ENCODE results near the gene ATXN7L1. TPM values are rescaled to one million over a fixed set of nuclear protein-coding genes. Genes with fewer than 3 reads are reported as not detected.

Gene ATXN7L1
- total and polyA plus RNA-seq, 2 of the 4 experiments (the other 2 are of a cell fraction), result 3.5 to 4.3 TPM

DNA sequence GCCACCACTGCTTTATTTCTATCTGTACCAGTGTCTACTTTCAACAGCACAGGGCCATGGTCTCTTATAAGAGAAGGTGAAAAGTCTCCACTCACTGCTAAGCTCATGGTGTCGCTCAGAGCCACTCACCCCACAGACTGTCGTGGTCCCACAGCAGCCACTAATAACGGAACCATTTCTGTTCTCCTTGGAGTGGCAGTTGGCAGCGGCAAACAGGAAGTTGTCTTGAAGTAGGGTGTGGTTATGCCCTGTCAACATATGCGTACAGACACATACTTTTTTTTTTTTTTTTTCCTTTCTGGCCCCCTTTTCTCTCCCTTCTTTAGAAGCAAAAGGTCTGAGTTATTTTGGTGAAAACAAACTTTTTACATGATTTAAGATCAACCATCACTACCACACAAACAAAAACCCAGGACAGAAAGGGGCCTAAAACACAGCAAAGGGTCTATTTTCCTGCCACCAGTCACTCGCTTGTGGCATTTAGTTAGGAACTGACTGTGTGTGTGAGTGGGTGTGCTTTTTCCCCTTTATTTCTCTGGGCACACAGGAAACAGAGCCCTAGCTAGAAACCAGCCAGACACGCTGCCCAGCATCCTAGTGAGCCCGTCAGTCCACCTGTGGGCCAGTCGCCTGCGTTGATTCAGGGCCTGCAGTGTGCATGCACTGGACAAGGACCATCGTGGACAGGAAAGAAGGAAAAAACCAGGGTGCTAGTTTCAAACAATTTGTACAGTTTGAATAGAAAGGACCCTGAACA, 198.4 kb downstream of the ATXN7L1 start:
- H3K9me3 ChIP-seq (ENCODE audit: control insufficient read depth, insufficient read depth, low read length), result no peaks in the 10 kb centered on the region
- peak overlapping the region; percentile 25 for H2AK9ac ChIP-seq (replicated peaks; ENCODE audit: low read depth, low read length, poor library complexity)
- no peak overlapping the region for H3K4ac ChIP-seq (ENCODE audit: low read depth, low read length)
- CTCF ChIA-PET, result no interaction called here
- dilution Hi-C loops (cut with HindIII; ENCODE audit: low sequenced_read_pairs, unreplicated experiment), result no loop called here
- H2BK5ac ChIP-seq (ENCODE audit: low read depth, low read length, poor library complexity, severe bottlenecking), result no peak overlapping the region
- POLR2A ChIA-PET (ENCODE audit: unreplicated experiment), result no interaction called here
- no peak overlapping the region for H2BK120ac ChIP-seq (ENCODE audit: low read depth, low read length)
- H3K18ac ChIP-seq (ENCODE audit: low read depth, low read length), result no peak overlapping the region
- no peak overlapping the region for H3K23ac ChIP-seq (ENCODE audit: low read depth, low read length)
- H2BK20ac ChIP-seq (ENCODE audit: low read depth, low read length), result no peak overlapping the region
- H3K79me1 ChIP-seq (ENCODE audit: low read depth in 1 of 2, low read length in 2 of 2), result peaks cover 0 to 3% of the 10 kb centered on the region in 2 experiments; a peak in 1 of 4 replicates
- no CpG with 5 or more reads among the region's 11 CpGs for WGBS, 2 experiments (ENCODE audit: extremely low coverage in 2 of 2, insufficient read length in 1 of 2)
- no peak overlapping the region for H2BK15ac ChIP-seq (ENCODE audit: low read depth, low read length)
- H4K20me1 ChIP-seq (ENCODE audit: insufficient read depth, low read length), result 0 out of 2 replicates have a peak, but pooled peaks cover 9% of the 10 kb centered on the region
- no TSS peak for BruUV-seq (replicated peaks)
- H3K36me3 ChIP-seq (ENCODE audit: control insufficient read depth, insufficient read depth, low read length), result no peaks in the 10 kb centered on the region
- DNase-seq (no peak), ATAC-seq (ENCODE audit: low read depth) (no peak)
- peaks cover 4% of the 10 kb centered on the region; the same call in 1 of the 2 replicates for H3K4me1 ChIP-seq (ENCODE audit: control insufficient read depth, insufficient read depth, low read length)
- intact Hi-C loops (cut with micrococcal nuclease), result no loop called here
- H4K5ac ChIP-seq (ENCODE audit: low read depth, low read length), result no peak overlapping the region
- no peak overlapping the region for H4K8ac ChIP-seq (ENCODE audit: low read depth in 2 of 2, low read length in 2 of 2)
- no peak overlapping the region for H3K27ac ChIP-seq (ENCODE audit: insufficient read depth, low read length)
- no peak overlapping the region for H2AK5ac ChIP-seq (ENCODE audit: low read depth, low read length)
- H4K91ac ChIP-seq (ENCODE audit: insufficient read depth, low read depth, low read length), result no peak overlapping the region
- H2AFZ ChIP-seq (replicated peaks; ENCODE audit: low read length, poor library complexity), result peak overlapping the region; percentile 25
- peaks cover 5% of the 10 kb centered on the region; the same call in 1 of the 2 replicates for H3K9me1 ChIP-seq (ENCODE audit: insufficient read depth, low read length)
- no peak overlapping the region for H3K56ac ChIP-seq (ENCODE audit: extremely low read depth, insufficient read depth, low read length)
- H3K27me3 ChIP-seq (ENCODE audit: control insufficient read depth, insufficient read depth, low read length), result no peaks in the 10 kb centered on the region
- H3K9ac ChIP-seq (ENCODE audit: low read depth, low read length), result no peak overlapping the region
- no peak overlapping the region for H3K14ac ChIP-seq (replicated peaks; ENCODE audit: low read depth, low read length)
- in situ Hi-C loops (cut with MboI; ENCODE audit: low sequenced_read_pairs), result no loop called here
- no peak overlapping the region for H3K4me3 ChIP-seq (ENCODE audit: insufficient read depth, low read depth, low read length)
- TF ChIP-seq CHD1 (IDR thresholded peaks at IDR 0.05; ENCODE audit: low read depth, low read length) (no peak), NFE2L2 (IDR thresholded peaks at IDR 0.05; ENCODE audit: low read depth, low read length) (no peak), FOS (IDR thresholded peaks at IDR 0.05; ENCODE audit: low read depth, low read length) (no peak), RAD21 (IDR thresholded peaks at IDR 0.05; ENCODE audit: low read length) (no peak), MXI1 (IDR thresholded peaks at IDR 0.05; ENCODE audit: borderline replicate concordance, low read depth, low read length) (no peak), BHLHE40 (IDR thresholded peaks at IDR 0.05; ENCODE audit: low read depth, low read length) (no peak)
- TF ChIP-seq, protein P1, sequence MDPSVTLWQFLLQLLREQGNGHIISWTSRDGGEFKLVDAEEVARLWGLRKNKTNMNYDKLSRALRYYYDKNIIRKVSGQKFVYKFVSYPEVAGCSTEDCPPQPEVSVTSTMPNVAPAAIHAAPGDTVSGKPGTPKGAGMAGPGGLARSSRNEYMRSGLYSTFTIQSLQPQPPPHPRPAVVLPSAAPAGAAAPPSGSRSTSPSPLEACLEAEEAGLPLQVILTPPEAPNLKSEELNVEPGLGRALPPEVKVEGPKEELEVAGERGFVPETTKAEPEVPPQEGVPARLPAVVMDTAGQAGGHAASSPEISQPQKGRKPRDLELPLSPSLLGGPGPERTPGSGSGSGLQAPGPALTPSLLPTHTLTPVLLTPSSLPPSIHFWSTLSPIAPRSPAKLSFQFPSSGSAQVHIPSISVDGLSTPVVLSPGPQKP (IDR thresholded peaks at IDR 0.05; ENCODE audit: borderline replicate concordance, low read depth, low read length), result no peak
- TF ChIP-seq, protein P2, sequence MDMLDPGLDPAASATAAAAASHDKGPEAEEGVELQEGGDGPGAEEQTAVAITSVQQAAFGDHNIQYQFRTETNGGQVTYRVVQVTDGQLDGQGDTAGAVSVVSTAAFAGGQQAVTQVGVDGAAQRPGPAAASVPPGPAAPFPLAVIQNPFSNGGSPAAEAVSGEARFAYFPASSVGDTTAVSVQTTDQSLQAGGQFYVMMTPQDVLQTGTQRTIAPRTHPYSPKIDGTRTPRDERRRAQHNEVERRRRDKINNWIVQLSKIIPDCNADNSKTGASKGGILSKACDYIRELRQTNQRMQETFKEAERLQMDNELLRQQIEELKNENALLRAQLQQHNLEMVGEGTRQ (IDR thresholded peaks at IDR 0.05; ENCODE audit: low read depth, low read length), result no peak
- H3K4me2 ChIP-seq (ENCODE audit: low read depth, low read length), result no peak overlapping the region

Measured in IMR-90 (cell line).